Keratinocyte (primary cell): ENCODE results near the gene CDC42EP4. TPM values are rescaled to one million over a fixed set of nuclear protein-coding genes. Genes with fewer than 3 reads are reported as not detected.

Experiments used
- DNase-seq: peaks from one replicate; pipeline ENCODE4 v3.0.0-alpha.2; 2011; ENCODE audit warnings: low read depth, missing footprints, low spot score
- FAIRE-seq: peaks from 2 replicates; lab custom pipeline; 2011; peaks lifted over from hg19 to GRCh38; lab: Jason Lieb, UNC
- H2AFZ ChIP-seq: 2 replicates; pipeline ENCODE4 v1.6.0; 2012; ENCODE audit warnings: low read length, control low read depth, inconsistent platforms; ENCODE audit not compliant: control insufficient read depth
- H3K27ac ChIP-seq: 2 replicates; pipeline ENCODE4 v1.5.1; 2011; ENCODE audit warnings: low read length; ENCODE audit not compliant: control insufficient read depth, insufficient read depth
- H3K27me3 ChIP-seq: 3 replicates; pipeline ENCODE4 v1.6.0; 2011; ENCODE audit warnings: low read length; ENCODE audit not compliant: control insufficient read depth, insufficient read depth; ENCODE audit errors: extremely low read depth
- H3K36me3 ChIP-seq, 2 experiments: 2 replicates in 1 of 2; 3 replicates in 1 of 2; pipeline ENCODE4 v1.5.1; 2011; ENCODE audit warnings: low read length in 2 of 2, mild to moderate bottlenecking in 1 of 2; ENCODE audit not compliant: control insufficient read depth in 2 of 2, insufficient read depth in 2 of 2; ENCODE audit errors: extremely low read depth in 1 of 2
- H3K4me1 ChIP-seq: 3 replicates; pipeline ENCODE4 v1.5.1; 2011; ENCODE audit warnings: low read length; ENCODE audit not compliant: control insufficient read depth, insufficient read depth; ENCODE audit errors: extremely low read depth
- H3K4me2 ChIP-seq: 3 replicates; pipeline ENCODE4 v1.6.0; 2011; ENCODE audit warnings: low read depth, low read length; ENCODE audit not compliant: control insufficient read depth, insufficient read depth; ENCODE audit errors: extremely low read depth
- H3K4me3 ChIP-seq, 3 experiments: fragments of 200-600 bp in 1 of 3; sonication (generic) in 1 of 3; 2 replicates in 2 of 3; 3 replicates in 1 of 3; pipeline ENCODE4 v1.5.1; 2011 to 2016; ENCODE audit warnings: low read length in 3 of 3, mild to moderate bottlenecking in 3 of 3, control low read depth in 2 of 3, inconsistent platforms in 1 of 3, low read depth in 1 of 3, mixed read lengths in 1 of 3, mixed run types in 1 of 3, moderate library complexity in 1 of 3; ENCODE audit not compliant: control insufficient read depth in 2 of 3, insufficient read depth in 2 of 3; ENCODE audit errors: extremely low read depth in 1 of 3
- H3K79me2 ChIP-seq: 2 replicates; pipeline ENCODE4 v1.6.0; 2012; ENCODE audit warnings: low read length; ENCODE audit not compliant: control insufficient read depth, insufficient read depth
- H3K9ac ChIP-seq: 3 replicates; pipeline ENCODE4 v1.6.0; 2011; ENCODE audit warnings: low read length; ENCODE audit not compliant: control insufficient read depth, insufficient read depth; ENCODE audit errors: extremely low read depth
- H3K9me1 ChIP-seq: 3 replicates; pipeline ENCODE4 v1.6.0; 2011; ENCODE audit warnings: low read length; ENCODE audit not compliant: control insufficient read depth, insufficient read depth; ENCODE audit errors: extremely low read depth
- H3K9me3 ChIP-seq: 2 replicates; pipeline ENCODE4 v1.5.1; 2012; ENCODE audit warnings: low read depth, low read length; ENCODE audit not compliant: control insufficient read depth
- H4K20me1 ChIP-seq: 3 replicates; pipeline ENCODE4 v1.6.0; 2011; ENCODE audit warnings: low read length; ENCODE audit not compliant: control insufficient read depth, insufficient read depth; ENCODE audit errors: extremely low read depth
- EZH2 ChIP-seq: IDR thresholded peaks from one replicate; pipeline ENCODE4 v1.6.1; 2012; ENCODE audit warnings: inconsistent platforms, mild to moderate bottlenecking, low read length, moderate library complexity
- dilution Hi-C: fragments of 300-500 bp; cut with MboI; formaldehyde crosslinking; loops from one replicate; pipeline ENCODE4 v1.7.0; 2020; ENCODE audit warnings: low sequenced_read_pairs; ENCODE audit not compliant: extremely low pct_ligation_motif_present
- polyA plus RNA-seq, 5 experiments: library from polyadenylated mRNA; depleted of rRNA in 3 of 5; stranded (reverse) in 3 of 5; stranded (forward) in 1 of 5; unstranded in 1 of 5; fragments of >200 nt; gene quantifications; 1 replicate in 1 of 5; 2 replicates in 3 of 5; 3 replicates in 1 of 5; pipeline versions ENCODE4 v1.2.1 to v1.2.3, GENCODE V29; 2011 to 2012; ENCODE audit warnings: missing spikeins in 2 of 5, low read depth in 1 of 5, low replicate concordance in 1 of 5
- TF ChIP-seq, protein P1 (sequence below), 3 experiments: IDR thresholded peaks in 1 of 3; conservative IDR thresholded peaks in 1 of 3; optimal IDR thresholded peaks in 1 of 3; 2 replicates in 2 of 3; 3 replicates in 1 of 3; pipeline versions ENCODE3 to v1.5.1; 2011; ENCODE audit warnings: low read length in 3 of 3, mild to moderate bottlenecking in 3 of 3, moderate library complexity in 2 of 3, control low read depth in 1 of 3, inconsistent platforms in 1 of 3; ENCODE audit not compliant: insufficient read depth in 2 of 3; ENCODE audit errors: extremely low read depth in 1 of 3

The CDC42EP4 gene
- polyA plus RNA-seq, 1 donor (not counting 4 experiments of a cell fraction or from before 2014, with no cell fraction given), result 9.4 TPM

DNA sequence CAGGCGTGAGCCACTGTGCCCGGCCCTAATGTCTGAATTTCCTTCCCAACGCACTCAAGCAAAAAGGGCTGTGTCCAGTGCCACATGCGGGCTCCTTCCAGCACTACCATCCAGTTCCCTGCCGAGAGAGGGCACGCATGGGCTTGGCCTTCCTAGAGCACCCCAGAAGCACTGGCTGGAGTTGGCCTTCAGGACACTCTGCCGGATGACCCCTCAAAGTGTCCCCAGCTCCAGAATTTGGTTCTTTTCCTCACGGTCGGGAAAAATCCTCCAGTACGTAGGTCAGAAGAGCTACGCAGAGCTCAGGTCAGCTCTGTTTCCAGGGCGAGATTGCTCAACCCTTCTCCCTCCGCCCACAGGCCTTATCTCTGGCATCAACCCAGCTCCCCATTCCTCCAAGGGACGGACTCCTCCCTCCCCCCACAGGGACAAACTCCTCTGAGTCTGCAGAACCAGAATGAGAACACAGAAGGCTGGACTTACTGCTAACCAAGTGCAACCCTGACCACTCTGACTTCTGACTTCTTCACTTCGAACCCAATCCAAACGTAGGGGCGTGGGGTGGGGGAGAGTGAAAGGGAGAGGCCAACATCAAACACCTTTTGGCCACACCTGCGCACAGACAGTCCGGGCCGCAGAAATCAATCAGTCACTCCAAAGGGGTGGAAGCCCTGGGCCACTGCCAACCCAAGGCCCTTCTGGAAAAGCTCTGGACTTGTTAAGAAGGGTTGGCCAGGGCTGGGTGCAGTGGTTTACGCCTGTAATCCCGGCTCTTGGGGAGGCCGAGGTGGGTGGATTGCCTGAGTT lies 3.6 kb downstream of the CDC42EP4 start:
- Histone ChIP-seq H3K27me3 (no peaks in the 10 kb centered on the region), H3K79me2 (peaks cover 35% of the 10 kb centered on the region), H3K9me3 (no peaks in the 10 kb centered on the region), H3K4me1 (peaks cover 68% of the 10 kb centered on the region), H2AFZ (peak overlapping the region; percentile 60), H3K27ac (peak overlapping the region; percentile 51), H4K20me1 (no peaks in the 10 kb centered on the region), H3K4me3 (peak overlapping the region in 2 of 3 experiments; percentile 23 to 50), H3K36me3 (no peaks in the 10 kb centered on the region), H3K9me1 (no peaks in the 10 kb centered on the region), H3K4me2 (peak overlapping the region; percentile 79), H3K9ac (peak overlapping the region; percentile 48)
- TF ChIP-seq, protein P1, sequence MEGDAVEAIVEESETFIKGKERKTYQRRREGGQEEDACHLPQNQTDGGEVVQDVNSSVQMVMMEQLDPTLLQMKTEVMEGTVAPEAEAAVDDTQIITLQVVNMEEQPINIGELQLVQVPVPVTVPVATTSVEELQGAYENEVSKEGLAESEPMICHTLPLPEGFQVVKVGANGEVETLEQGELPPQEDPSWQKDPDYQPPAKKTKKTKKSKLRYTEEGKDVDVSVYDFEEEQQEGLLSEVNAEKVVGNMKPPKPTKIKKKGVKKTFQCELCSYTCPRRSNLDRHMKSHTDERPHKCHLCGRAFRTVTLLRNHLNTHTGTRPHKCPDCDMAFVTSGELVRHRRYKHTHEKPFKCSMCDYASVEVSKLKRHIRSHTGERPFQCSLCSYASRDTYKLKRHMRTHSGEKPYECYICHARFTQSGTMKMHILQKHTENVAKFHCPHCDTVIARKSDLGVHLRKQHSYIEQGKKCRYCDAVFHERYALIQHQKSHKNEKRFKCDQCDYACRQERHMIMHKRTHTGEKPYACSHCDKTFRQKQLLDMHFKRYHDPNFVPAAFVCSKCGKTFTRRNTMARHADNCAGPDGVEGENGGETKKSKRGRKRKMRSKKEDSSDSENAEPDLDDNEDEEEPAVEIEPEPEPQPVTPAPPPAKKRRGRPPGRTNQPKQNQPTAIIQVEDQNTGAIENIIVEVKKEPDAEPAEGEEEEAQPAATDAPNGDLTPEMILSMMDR (optimal IDR thresholded peaks at IDR 0.05 in 1 of 3, IDR thresholded peaks at IDR 0.05 in 1 of 3, conservative IDR thresholded peaks at IDR 0.05 in 1 of 3; ENCODE audit: extremely low read depth in 1 of 3, insufficient read depth in 2 of 3, low read length in 3 of 3), result no peak
- no peak for TF ChIP-seq EZH2
- FAIRE-seq (no peak), DNase-seq (no peak)
- dilution Hi-C loops, result no loop called here

DNA sequence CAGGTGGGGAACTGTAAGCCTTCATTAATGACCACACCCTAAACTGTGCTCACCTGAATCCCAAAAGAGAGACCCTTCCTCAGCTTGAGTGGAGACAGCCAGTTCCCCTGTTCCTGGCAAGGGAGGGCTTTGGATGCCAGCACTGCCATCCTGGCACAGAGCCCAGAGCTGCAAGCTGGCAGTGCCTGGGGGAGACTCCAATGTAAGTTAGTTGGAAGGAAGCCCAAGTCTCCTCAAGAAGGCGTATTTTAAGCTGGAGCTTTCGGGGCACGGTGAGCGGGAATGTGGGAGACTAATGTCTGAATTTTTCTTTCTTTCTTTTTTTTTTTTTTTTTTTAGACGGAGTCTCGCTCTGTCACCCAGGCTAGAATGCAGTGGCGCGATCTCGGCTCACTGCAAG lies 4.7 kb downstream of the CDC42EP4 start:
- peaks cover 37% of the 10 kb centered on the region for H3K79me2 ChIP-seq
- no peak overlapping the region for H3K9ac ChIP-seq
- FAIRE-seq (no peak), DNase-seq (no peak)
- peaks cover 62% of the 10 kb centered on the region for H3K4me1 ChIP-seq
- no peaks in the 10 kb centered on the region for H3K27me3 ChIP-seq
- no peak overlapping the region for H2AFZ ChIP-seq
- H3K4me2 ChIP-seq, result no peak overlapping the region
- no peaks in the 10 kb centered on the region for H3K36me3 ChIP-seq
- TF ChIP-seq EZH2, result no peak
- TF ChIP-seq, protein P1 (optimal IDR thresholded peaks at IDR 0.05 in 1 of 3, IDR thresholded peaks at IDR 0.05 in 1 of 3, conservative IDR thresholded peaks at IDR 0.05 in 1 of 3; ENCODE audit: extremely low read depth in 1 of 3, insufficient read depth in 2 of 3, low read length in 3 of 3), result no peak
- no peaks in the 10 kb centered on the region for H3K9me1 ChIP-seq
- H3K27ac ChIP-seq, result no peak overlapping the region
- H4K20me1 ChIP-seq, result no peaks in the 10 kb centered on the region
- H3K4me3 ChIP-seq, result no peak overlapping the region
- dilution Hi-C loops, result no loop called here
- H3K9me3 ChIP-seq, result no peaks in the 10 kb centered on the region
